ENCODE results near the gene CD200R1L. TPM values are rescaled to one million over a fixed set of nuclear protein-coding genes. Genes with fewer than 3 reads are reported as not detected.

Gene CD200R1L
- total and polyA plus RNA-seq, 2 of the 13 experiments (the other 11 are each of a cell fraction or from before 2014, with no cell fraction given), result not detected

- TF ChIP-seq NFKBIZ (CRISPR knock-in tag; IDR thresholded peaks at IDR 0.05) (no peak), CSRNP2 (CRISPR knock-in tag; conservative IDR thresholded peaks at IDR 0.05; ENCODE audit: low read depth) (no peak), MAF1 (CRISPR knock-in tag; IDR thresholded peaks at IDR 0.05; ENCODE audit: borderline replicate concordance) (no peak), ISL2 (CRISPR knock-in tag; IDR thresholded peaks at IDR 0.05) (no peak), ZSCAN29 (CRISPR knock-in tag; conservative IDR thresholded peaks at IDR 0.05) (no peak), ZNF260 (CRISPR knock-in tag; IDR thresholded peaks at IDR 0.05; ENCODE audit: borderline replicate concordance, low read depth) (no peak), CENPX (CRISPR knock-in tag; IDR thresholded peaks at IDR 0.05) (no peak), PHF21A (CRISPR knock-in tag; IDR thresholded peaks at IDR 0.05) (no peak), ARHGAP35 (CRISPR knock-in tag; IDR thresholded peaks at IDR 0.05; ENCODE audit: borderline replicate concordance) (no peak), CREBL2 (CRISPR knock-in tag; IDR thresholded peaks at IDR 0.05; ENCODE audit: borderline replicate concordance) (no peak), ZNF468 (CRISPR knock-in tag; IDR thresholded peaks at IDR 0.05) (no peak), NFIC (IDR thresholded peaks at IDR 0.05; ENCODE audit: low read length) (no peak), MEF2D (CRISPR knock-in tag; IDR thresholded peaks at IDR 0.05) (no peak), ZFP41 (CRISPR knock-in tag; IDR thresholded peaks at IDR 0.05; ENCODE audit: borderline replicate concordance) (no peak), ELF1 (CRISPR knock-in tag; IDR thresholded peaks at IDR 0.05) (no peak), ZNF543 (CRISPR knock-in tag; IDR thresholded peaks at IDR 0.05) (no peak)
- TF ChIP-seq, protein P1, sequence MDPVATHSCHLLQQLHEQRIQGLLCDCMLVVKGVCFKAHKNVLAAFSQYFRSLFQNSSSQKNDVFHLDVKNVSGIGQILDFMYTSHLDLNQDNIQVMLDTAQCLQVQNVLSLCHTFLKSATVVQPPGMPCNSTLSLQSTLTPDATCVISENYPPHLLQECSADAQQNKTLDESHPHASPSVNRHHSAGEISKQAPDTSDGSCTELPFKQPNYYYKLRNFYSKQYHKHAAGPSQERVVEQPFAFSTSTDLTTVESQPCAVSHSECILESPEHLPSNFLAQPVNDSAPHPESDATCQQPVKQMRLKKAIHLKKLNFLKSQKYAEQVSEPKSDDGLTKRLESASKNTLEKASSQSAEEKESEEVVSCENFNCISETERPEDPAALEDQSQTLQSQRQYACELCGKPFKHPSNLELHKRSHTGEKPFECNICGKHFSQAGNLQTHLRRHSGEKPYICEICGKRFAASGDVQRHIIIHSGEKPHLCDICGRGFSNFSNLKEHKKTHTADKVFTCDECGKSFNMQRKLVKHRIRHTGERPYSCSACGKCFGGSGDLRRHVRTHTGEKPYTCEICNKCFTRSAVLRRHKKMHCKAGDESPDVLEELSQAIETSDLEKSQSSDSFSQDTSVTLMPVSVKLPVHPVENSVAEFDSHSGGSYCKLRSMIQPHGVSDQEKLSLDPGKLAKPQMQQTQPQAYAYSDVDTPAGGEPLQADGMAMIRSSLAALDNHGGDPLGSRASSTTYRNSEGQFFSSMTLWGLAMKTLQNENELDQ (CRISPR knock-in tag; IDR thresholded peaks at IDR 0.05; ENCODE audit: borderline replicate concordance), result no peak
- TF ChIP-seq, protein P2, sequence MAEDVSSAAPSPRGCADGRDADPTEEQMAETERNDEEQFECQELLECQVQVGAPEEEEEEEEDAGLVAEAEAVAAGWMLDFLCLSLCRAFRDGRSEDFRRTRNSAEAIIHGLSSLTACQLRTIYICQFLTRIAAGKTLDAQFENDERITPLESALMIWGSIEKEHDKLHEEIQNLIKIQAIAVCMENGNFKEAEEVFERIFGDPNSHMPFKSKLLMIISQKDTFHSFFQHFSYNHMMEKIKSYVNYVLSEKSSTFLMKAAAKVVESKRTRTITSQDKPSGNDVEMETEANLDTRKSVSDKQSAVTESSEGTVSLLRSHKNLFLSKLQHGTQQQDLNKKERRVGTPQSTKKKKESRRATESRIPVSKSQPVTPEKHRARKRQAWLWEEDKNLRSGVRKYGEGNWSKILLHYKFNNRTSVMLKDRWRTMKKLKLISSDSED (CRISPR knock-in tag; IDR thresholded peaks at IDR 0.05), result no peak
- ATAC-seq (no peak), FAIRE-seq (no peak), DNase-seq (ENCODE audit: low spot score) (no peak)
- H3K36me3 ChIP-seq (replicated peaks in 1 of 2; ENCODE audit: control insufficient read depth in 1 of 2, insufficient read depth in 2 of 2, low read length in 2 of 2), result no peaks in the 10 kb centered on the region
- in situ Hi-C loops (cut with HindIII; ENCODE audit: extremely low pct_ligation_motif_present, low pct_unique_long_range_greater_than_20kb), result no loop called here
- no peaks in the 10 kb centered on the region for H4K20me1 ChIP-seq (ENCODE audit: insufficient read depth, low read length)
- H2AFZ ChIP-seq (ENCODE audit: low read length), result no peak overlapping the region
- H3K4me1 ChIP-seq (ENCODE audit: insufficient read depth, low read length), result no peaks in the 10 kb centered on the region
- intact Hi-C loops (cut with micrococcal nuclease; ENCODE audit: unreplicated experiment), result no loop called here
- BruUV-seq (replicated peaks), result no TSS peak
- H3K27me3 ChIP-seq (ENCODE audit: control insufficient read depth in 1 of 2, insufficient read depth in 2 of 2, low read length in 2 of 2), result no peaks in the 10 kb centered on the region; a peak in 1 of 5 replicates
- WGBS (ENCODE audit: low lambda C conversion rate), result 13% methylated on average over 4 of the region's 4 CpGs
- CTCF ChIA-PET (ENCODE audit: low intra/inter-chr PET ratio, low total read pairs), result no interaction called here
- no peak overlapping the region for H3K9ac ChIP-seq (ENCODE audit: insufficient read depth, low read depth, low read length)
- no peaks in the 10 kb centered on the region for H3K9me3 ChIP-seq (ENCODE audit: low read length)
- H3K79me2 ChIP-seq (ENCODE audit: insufficient read depth, low read length), result no peaks in the 10 kb centered on the region
- no peak overlapping the region for H3K4me2 ChIP-seq (ENCODE audit: low read depth, low read length)
- POLR2A ChIA-PET, result no interaction called here
- H3K4me3 ChIP-seq (replicated peaks in 1 of 3; ENCODE audit: insufficient read depth in 1 of 3, low read depth in 2 of 3, low read length in 3 of 3), result no peak overlapping the region
- no peak overlapping the region for H3K27ac ChIP-seq (ENCODE audit: extremely low read length, insufficient read depth, low read length)
Observed at GRCh38 chr3:112881891-112882290, 35.2 kb upstream of the CD200R1L start.
